MCF 10A (cell line): ENCODE data around the gene KIAA1549. TPM values are rescaled to one million over a fixed set of nuclear protein-coding genes. Genes with fewer than 3 reads are reported as not detected.

Experiments
- BruUV-seq: library from RNA; stranded (reverse); fragments of 400-500 nt; replicated peaks from 2 replicates; lab custom pipeline; 2021; lab: Mats Ljungman, UMichigan
- CTCF ChIA-PET: fragments of 300-600 bp; sonication (Branson Sonifier 250); formaldehyde crosslinking; extraction: SDS; loops from one replicate; lab custom pipeline; 2021; ENCODE audit warnings: antibody characterized with exemption, inconsistent platforms; lab: Yijun Ruan, JAX
- POLR2A ChIA-PET: fragments of 300-600, 350-650 bp; sonication (Branson Sonifier 250); formaldehyde crosslinking; extraction: SDS; loops from one replicate; lab custom pipeline; 2020; ENCODE audit warnings: antibody characterized with exemption, inconsistent platforms; lab: Yijun Ruan, JAX
- DNase-seq: peaks from one replicate; pipeline ENCODE4 v3.0.0-alpha.2; 2018; ENCODE audit not compliant: unreplicated experiment
- H3K27ac Mint-ChIP-seq: one replicate; pipeline ENCODE4 v1.8.0; 2022; ENCODE audit warnings: mild to moderate bottlenecking, low read depth, mixed read lengths; ENCODE audit not compliant: unreplicated experiment
- H3K27me3 Mint-ChIP-seq: one replicate; pipeline ENCODE4 v1.8.0; 2022; ENCODE audit warnings: mixed read lengths; ENCODE audit not compliant: insufficient read depth, unreplicated experiment
- H3K36me3 Mint-ChIP-seq: one replicate; pipeline ENCODE4 v1.8.0; 2022; ENCODE audit warnings: mild to moderate bottlenecking, moderate library complexity, mixed read lengths; ENCODE audit not compliant: insufficient read depth, unreplicated experiment
- H3K4me1 Mint-ChIP-seq: one replicate; pipeline ENCODE4 v1.8.0; 2022; ENCODE audit warnings: mixed read lengths; ENCODE audit not compliant: insufficient read depth, unreplicated experiment
- H3K4me3 Mint-ChIP-seq: one replicate; pipeline ENCODE4 v1.8.0; 2022; ENCODE audit warnings: mild to moderate bottlenecking, moderate library complexity, mixed read lengths; ENCODE audit not compliant: unreplicated experiment
- H3K9me3 Mint-ChIP-seq: one replicate; pipeline ENCODE4 v1.8.0; 2022; ENCODE audit warnings: mixed read lengths; ENCODE audit not compliant: unreplicated experiment
- intact Hi-C: fragments of 100-400 bp; cut with micrococcal nuclease; formaldehyde crosslinking; loops from 2 replicates; pipeline ENCODE4 v1.14.1; 2022
- total RNA-seq: library from RNA; stranded (reverse); gene quantifications from 2 replicates; pipeline ENCODE4 v1.2.3, GENCODE V29; 2022
- TF ChIP-seq, protein P1 (sequence below): fragments of 200-600 bp; IDR thresholded peaks from one replicate; pipeline ENCODE4 v1.8.0; 2022; ENCODE audit warnings: antibody characterized with exemption, mild to moderate bottlenecking; ENCODE audit not compliant: unreplicated experiment

The KIAA1549 gene
- total RNA-seq, 1 experiment from 2014 or later: 7.1 TPM

- peak overlapping the region; percentile 79 for H3K27ac Mint-ChIP-seq
Measured at GRCh38 chr7:138935465-138936011, 45.7 kb downstream of the KIAA1549 start.

DNA sequence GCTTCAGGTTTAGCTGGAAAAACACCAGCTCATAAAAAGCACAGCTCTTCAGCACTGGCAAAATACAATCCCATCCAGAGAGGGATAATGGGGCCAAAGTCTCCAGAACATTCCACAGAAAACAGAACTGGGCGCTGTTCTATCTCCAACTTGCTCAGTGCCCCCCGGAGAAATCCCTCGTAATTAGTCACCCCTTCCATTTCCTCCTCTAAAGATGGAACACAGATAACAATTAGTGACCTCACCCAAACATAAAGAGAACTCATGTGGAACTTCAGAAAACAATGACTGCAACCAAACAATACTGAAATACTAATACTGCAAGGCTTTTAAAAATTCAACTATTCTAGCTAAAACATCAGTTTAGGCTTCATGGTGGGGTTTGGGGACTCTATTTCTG, 46.3 kb downstream of the KIAA1549 start:
- Mint-ChIP-seq H3K27ac (peak overlapping the region; percentile 79), H3K9me3 (no peaks in the 10 kb centered on the region), H3K27me3 (no peaks in the 10 kb centered on the region), H3K4me1 (peaks cover 16% of the 10 kb centered on the region), H3K36me3 (peaks cover 5% of the 10 kb centered on the region), H3K4me3 (no peak overlapping the region)
- POLR2A ChIA-PET: interaction anchor here (0.5 to 1.7 kb wide), 5 partner anchors 10 to 902 kb away, joined by 3 to 11 read pairs (median 3); no protein-coding TSS in a partner anchor
- TF ChIP-seq, protein P1, sequence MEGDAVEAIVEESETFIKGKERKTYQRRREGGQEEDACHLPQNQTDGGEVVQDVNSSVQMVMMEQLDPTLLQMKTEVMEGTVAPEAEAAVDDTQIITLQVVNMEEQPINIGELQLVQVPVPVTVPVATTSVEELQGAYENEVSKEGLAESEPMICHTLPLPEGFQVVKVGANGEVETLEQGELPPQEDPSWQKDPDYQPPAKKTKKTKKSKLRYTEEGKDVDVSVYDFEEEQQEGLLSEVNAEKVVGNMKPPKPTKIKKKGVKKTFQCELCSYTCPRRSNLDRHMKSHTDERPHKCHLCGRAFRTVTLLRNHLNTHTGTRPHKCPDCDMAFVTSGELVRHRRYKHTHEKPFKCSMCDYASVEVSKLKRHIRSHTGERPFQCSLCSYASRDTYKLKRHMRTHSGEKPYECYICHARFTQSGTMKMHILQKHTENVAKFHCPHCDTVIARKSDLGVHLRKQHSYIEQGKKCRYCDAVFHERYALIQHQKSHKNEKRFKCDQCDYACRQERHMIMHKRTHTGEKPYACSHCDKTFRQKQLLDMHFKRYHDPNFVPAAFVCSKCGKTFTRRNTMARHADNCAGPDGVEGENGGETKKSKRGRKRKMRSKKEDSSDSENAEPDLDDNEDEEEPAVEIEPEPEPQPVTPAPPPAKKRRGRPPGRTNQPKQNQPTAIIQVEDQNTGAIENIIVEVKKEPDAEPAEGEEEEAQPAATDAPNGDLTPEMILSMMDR: no peak
- no peak for DNase-seq
- no TSS peak for BruUV-seq
- CTCF ChIA-PET: interaction anchor here (0.6 to 1.0 kb wide), 7 partner anchors 15 to 141 kb away, joined by 3 to 5 read pairs (median 3); no protein-coding TSS in a partner anchor
- intact Hi-C loops: no loop called here

More at GRCh38 chr7:138935465-138936011, 45.7 kb downstream of the KIAA1549 start:
- H3K36me3 Mint-ChIP-seq: peaks cover 5% of the 10 kb centered on the region
- CTCF ChIA-PET: interaction anchor here (0.5 to 1.0 kb wide), 6 partner anchors 46 to 140 kb away, joined by 3 to 5 read pairs (median 4); no protein-coding TSS in a partner anchor
- peak; percentile 87 for DNase-seq
- no TSS peak for BruUV-seq
- TF ChIP-seq, protein P1: no peak
- peaks cover 16% of the 10 kb centered on the region for H3K4me1 Mint-ChIP-seq
- POLR2A ChIA-PET: interaction anchor here (0.5 to 1.7 kb wide), 8 partner anchors 11 to 934 kb away, joined by 3 to 11 read pairs (median 4); no protein-coding TSS in a partner anchor
- intact Hi-C loops: no loop called here
- H3K27me3 Mint-ChIP-seq: no peaks in the 10 kb centered on the region
- H3K9me3 Mint-ChIP-seq: no peaks in the 10 kb centered on the region
- H3K4me3 Mint-ChIP-seq: no peak overlapping the region

DNA sequence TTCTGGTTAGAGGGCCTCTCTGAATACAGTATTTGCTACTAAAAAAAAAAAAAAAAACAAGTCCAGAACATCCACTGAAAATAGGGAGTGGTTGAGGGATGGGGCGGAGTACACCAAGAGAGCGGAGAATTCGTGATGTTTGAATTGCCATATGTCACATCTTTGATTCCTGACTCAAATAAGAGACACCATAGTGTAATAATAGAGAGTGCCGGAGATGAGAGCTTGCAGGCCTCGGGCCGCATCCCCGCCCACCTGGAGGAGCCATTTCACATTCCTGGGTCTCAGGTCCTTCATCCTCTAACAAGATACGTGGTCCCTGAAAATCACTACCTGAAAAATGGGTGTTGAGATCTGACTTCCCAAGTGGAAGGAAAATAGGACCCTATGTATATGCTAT, 46.8 kb downstream of the KIAA1549 start:
- Mint-ChIP-seq H3K36me3 (peaks cover 5% of the 10 kb centered on the region), H3K27me3 (no peaks in the 10 kb centered on the region), H3K9me3 (no peaks in the 10 kb centered on the region), H3K4me3 (no peak overlapping the region), H3K4me1 (peaks cover 16% of the 10 kb centered on the region), H3K27ac (peak overlapping the region; percentile 79)
- TF ChIP-seq, protein P1: no peak
- POLR2A ChIA-PET: interaction anchor here (1.2 to 1.7 kb wide), 2 partner anchors 19 to 47 kb away, joined by 3 to 11 read pairs; no protein-coding TSS in a partner anchor
- BruUV-seq: no TSS peak
- no peak for DNase-seq
- intact Hi-C loops: no loop called here
- CTCF ChIA-PET: interaction anchor here (0.6 to 1.0 kb wide), 3 partner anchors 15 to 140 kb away, joined by 3 read pairs; no protein-coding TSS in a partner anchor

- peaks cover 16% of the 10 kb centered on the region for H3K4me1 Mint-ChIP-seq
- no peaks in the 10 kb centered on the region for H3K27me3 Mint-ChIP-seq
- intact Hi-C loops: no loop called here
- no peak overlapping the region for H3K4me3 Mint-ChIP-seq
- CTCF ChIA-PET: interaction anchor here (0.8 to 1.2 kb wide), 2 partner anchors 46 to 1757 kb away, joined by 4 read pairs; no protein-coding TSS in a partner anchor
- POLR2A ChIA-PET: no interaction called here
- no peak for DNase-seq
- no peaks in the 10 kb centered on the region for H3K9me3 Mint-ChIP-seq
- TF ChIP-seq, protein P1: no peak
- H3K27ac Mint-ChIP-seq: no peak overlapping the region
- BruUV-seq: no TSS peak
- H3K36me3 Mint-ChIP-seq: peaks cover 5% of the 10 kb centered on the region
Measured at GRCh38 chr7:138932870-138933269, 48.3 kb downstream of the KIAA1549 start.
